H1 (cell line): Measurements from ENCODE around the gene TTC22. TPM values are rescaled to one million over a fixed set of nuclear protein-coding genes. Genes with fewer than 3 reads are reported as not detected.

Experiments
- ATF3 ChIP-seq: IDR thresholded peaks from 2 replicates; pipeline ENCODE4 v1.6.1; 2011; ENCODE audit warnings: low read depth, mild to moderate bottlenecking, low read length; ENCODE audit not compliant: insufficient read depth
- BCL11A ChIP-seq, 2 experiments: IDR thresholded peaks; one replicate each; pipeline ENCODE4 v1.6.1; 2011; ENCODE audit warnings: low read depth in 2 of 2, low read length in 2 of 2, mild to moderate bottlenecking in 2 of 2
- CBX8 ChIP-seq: fragments of 300-800, 300-1000 bp; sonication (generic); IDR thresholded peaks from 2 replicates; pipeline ENCODE4 v1.7.1; 2016; ENCODE audit warnings: low read depth, low read length, borderline replicate concordance
- JUN ChIP-seq: IDR thresholded peaks from 2 replicates; pipeline ENCODE4 v1.6.1; 2011; ENCODE audit warnings: low read depth, mild to moderate bottlenecking, improper control_type of control experiment, low read length
- RFX5 ChIP-seq: IDR thresholded peaks from 2 replicates; pipeline ENCODE4 v1.6.1; 2011; ENCODE audit warnings: low read depth, low read length, improper control_type of control experiment, borderline replicate concordance
- SIX5 ChIP-seq: IDR thresholded peaks from 2 replicates; pipeline ENCODE4 v1.6.1; 2011; ENCODE audit warnings: mild to moderate bottlenecking, low read depth, low read length
- TCF12 ChIP-seq: IDR thresholded peaks from 2 replicates; pipeline ENCODE4 v1.6.1; 2011; ENCODE audit warnings: low read depth, mild to moderate bottlenecking, low read length
- polyA plus RNA-seq, 7 experiments: library from polyadenylated mRNA; depleted of rRNA in 3 of 7; stranded (reverse) in 5 of 7; unstranded in 2 of 7; fragments of >200 nt in 5 of 7; fragments of 200-250 nt in 2 of 7; gene quantifications; 1 replicate in 5 of 7; 2 replicates in 1 of 7; 4 replicates in 1 of 7; pipeline versions ENCODE4 v1.2.1 to v1.2.3, GENCODE V29; 2011 to 2013; ENCODE audit warnings: missing spikeins in 2 of 7, mixed read lengths in 2 of 7
- total RNA-seq: library from RNA; stranded (reverse); fragmentation: NEBNext Ultra II Directional; extraction: Animal tissue kit (Norgen Biotek cat#: 25700); gene quantifications from 2 replicates; pipeline ENCODE4 v1.2.1, GENCODE V29; 2021

Gene TTC22
- total and polyA plus RNA-seq, 2 of the 8 experiments (the other 6 are each of a cell fraction or from before 2014, with no cell fraction given), result 1.00 to 1.6 TPM

- TF ChIP-seq RFX5 (no peak), CBX8 (no peak), SIX5 (no peak), JUN (no peak), TCF12 (no peak), BCL11A (IDR thresholded peaks at IDR 0.05; ENCODE audit: low read depth in 2 of 2, low read length in 2 of 2) (no peak), ATF3 (no peak)
Observed at GRCh38 chr1:54800041-54800898, 853 bp downstream of the TTC22 start (continued).
